Tibial artery (tissue), 4 donors: ENCODE measurements around the gene NINL.
"Not testable (repeated sequence)": the region's sequence is repeated elsewhere in the genome, so short reads cannot be mapped to it uniquely, and the experiment has no call there.

Experiments
- DNase-seq, 2 donors: peaks; one replicate each; pipeline ENCODE4 v3.0.0-alpha.2; 2019
- H3K27ac ChIP-seq, 2 donors: fragments of 200-600 bp; sonication (generic) in 1 of 2; 1 replicate in 1 of 2; 2 replicates in 1 of 2; pipeline ENCODE4 v1.5.1; 2018 to 2019; ENCODE audit warnings: mild to moderate bottlenecking in 1 of 2
- H3K27me3 ChIP-seq, 2 donors: fragments of 200-600 bp; sonication (generic) in 1 of 2; one replicate each; pipeline versions ENCODE4 v1.5.1 to v1.6.0; 2016 to 2019
- H3K36me3 ChIP-seq, 3 donors: fragments of 200-600 bp; sonication (generic) in 2 of 3; one replicate each; pipeline ENCODE4 v1.5.1; 2016 to 2019; ENCODE audit warnings: mild to moderate bottlenecking in 2 of 3
- H3K4me1 ChIP-seq, 4 donors: fragments of 200-600 bp; sonication (generic) in 2 of 4; 1 replicate in 3 of 4; 2 replicates in 1 of 4; pipeline ENCODE4 v1.5.1; 2016 to 2019
- H3K4me3 ChIP-seq, 2 donors: fragments of 200-600 bp; sonication (generic) in 1 of 2; 1 replicate in 1 of 2; 2 replicates in 1 of 2; pipeline ENCODE4 v1.5.1; 2018 to 2019; ENCODE audit warnings: mild to moderate bottlenecking in 2 of 2
- H3K9me3 ChIP-seq, 3 donors: fragments of 200-600 bp; sonication (generic) in 1 of 3; one replicate each; pipeline ENCODE4 v1.5.1; 2016 to 2019
- intact Hi-C: fragments of 100-400 bp; cut with DNase I; formaldehyde crosslinking; loops from one replicate; pipeline ENCODE4 v1.15.0; 2023; ENCODE audit warnings: low total_unique reads
- TF ChIP-seq, protein P1 (sequence below), 2 experiments: fragments of 200-600 bp in 1 of 2; fragments of 450-650 bp in 1 of 2; IDR thresholded peaks; one replicate each; pipeline ENCODE4 v1.5.1; 2017 to 2019; ENCODE audit warnings: antibody characterized with exemption in 2 of 2, mild to moderate bottlenecking in 1 of 2, moderate library complexity in 1 of 2

Gene NINL

GRCh38 chr20:25552977-25553376 is 32.4 kb downstream of the NINL start:
- intact Hi-C loops, result no loop called here
- Histone ChIP-seq H3K9me3 (no peaks in the 10 kb centered on the region), H3K4me3 (no peak overlapping the region), H3K27me3 (no peaks in the 10 kb centered on the region), H3K4me1 (peaks cover 0 to 17% (median 9%) of the 10 kb centered on the region in 4 donors), H3K36me3 (no peaks in the 10 kb centered on the region), H3K27ac (no peak overlapping the region)
- TF ChIP-seq, protein P1, sequence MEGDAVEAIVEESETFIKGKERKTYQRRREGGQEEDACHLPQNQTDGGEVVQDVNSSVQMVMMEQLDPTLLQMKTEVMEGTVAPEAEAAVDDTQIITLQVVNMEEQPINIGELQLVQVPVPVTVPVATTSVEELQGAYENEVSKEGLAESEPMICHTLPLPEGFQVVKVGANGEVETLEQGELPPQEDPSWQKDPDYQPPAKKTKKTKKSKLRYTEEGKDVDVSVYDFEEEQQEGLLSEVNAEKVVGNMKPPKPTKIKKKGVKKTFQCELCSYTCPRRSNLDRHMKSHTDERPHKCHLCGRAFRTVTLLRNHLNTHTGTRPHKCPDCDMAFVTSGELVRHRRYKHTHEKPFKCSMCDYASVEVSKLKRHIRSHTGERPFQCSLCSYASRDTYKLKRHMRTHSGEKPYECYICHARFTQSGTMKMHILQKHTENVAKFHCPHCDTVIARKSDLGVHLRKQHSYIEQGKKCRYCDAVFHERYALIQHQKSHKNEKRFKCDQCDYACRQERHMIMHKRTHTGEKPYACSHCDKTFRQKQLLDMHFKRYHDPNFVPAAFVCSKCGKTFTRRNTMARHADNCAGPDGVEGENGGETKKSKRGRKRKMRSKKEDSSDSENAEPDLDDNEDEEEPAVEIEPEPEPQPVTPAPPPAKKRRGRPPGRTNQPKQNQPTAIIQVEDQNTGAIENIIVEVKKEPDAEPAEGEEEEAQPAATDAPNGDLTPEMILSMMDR (IDR thresholded peaks at IDR 0.05), result no peak
- no peak for DNase-seq

DNA sequence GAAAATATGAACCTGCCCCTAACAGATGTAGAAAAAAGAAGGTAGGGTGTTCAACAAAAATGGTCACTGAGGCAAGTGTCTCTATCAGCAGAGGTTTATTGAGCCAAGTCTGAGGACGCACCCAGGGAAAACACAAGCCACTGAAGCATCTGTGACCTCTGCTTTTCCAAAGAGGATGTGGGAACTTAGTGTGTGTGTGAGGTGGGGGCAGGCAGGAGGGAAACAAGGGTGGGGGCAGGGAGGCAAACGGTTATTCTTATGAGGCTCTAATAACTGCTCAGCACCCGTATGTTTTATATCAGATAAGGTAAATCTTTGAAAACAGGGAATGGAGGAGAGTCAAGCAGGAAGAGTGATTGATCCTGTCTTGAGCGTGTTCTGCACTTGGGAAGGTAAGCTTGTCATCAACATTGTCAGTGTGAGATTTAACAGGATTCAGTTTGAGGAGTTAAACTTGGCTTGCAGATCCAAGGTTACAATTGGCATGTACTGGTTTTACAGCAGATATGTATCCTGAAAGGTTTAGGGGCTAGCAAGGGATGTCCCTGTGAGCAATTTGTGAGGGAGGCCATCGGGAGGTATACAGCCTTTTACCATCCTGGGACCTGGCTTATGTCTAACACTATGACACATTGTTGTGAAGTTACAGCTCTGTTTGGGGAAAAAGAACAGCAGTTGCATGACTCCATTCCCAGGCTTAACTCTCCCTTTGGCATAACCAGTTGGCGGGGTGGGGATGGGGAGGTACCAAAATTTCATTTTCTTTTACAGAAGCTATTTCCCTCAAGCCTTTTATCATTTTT is 33.7 kb downstream of the NINL start:
- Histone ChIP-seq H3K4me1 (peaks cover 0 to 17% (median 9%) of the 10 kb centered on the region in 4 donors), H3K27me3 (no peaks in the 10 kb centered on the region), H3K36me3 (no peaks in the 10 kb centered on the region), H3K4me3 (no peak overlapping the region), H3K9me3 (no peaks in the 10 kb centered on the region), H3K27ac (no peak overlapping the region)
- TF ChIP-seq, protein P1 (IDR thresholded peaks at IDR 0.05), result no peak
- no peak for DNase-seq
- intact Hi-C loops, result no loop called here

DNA sequence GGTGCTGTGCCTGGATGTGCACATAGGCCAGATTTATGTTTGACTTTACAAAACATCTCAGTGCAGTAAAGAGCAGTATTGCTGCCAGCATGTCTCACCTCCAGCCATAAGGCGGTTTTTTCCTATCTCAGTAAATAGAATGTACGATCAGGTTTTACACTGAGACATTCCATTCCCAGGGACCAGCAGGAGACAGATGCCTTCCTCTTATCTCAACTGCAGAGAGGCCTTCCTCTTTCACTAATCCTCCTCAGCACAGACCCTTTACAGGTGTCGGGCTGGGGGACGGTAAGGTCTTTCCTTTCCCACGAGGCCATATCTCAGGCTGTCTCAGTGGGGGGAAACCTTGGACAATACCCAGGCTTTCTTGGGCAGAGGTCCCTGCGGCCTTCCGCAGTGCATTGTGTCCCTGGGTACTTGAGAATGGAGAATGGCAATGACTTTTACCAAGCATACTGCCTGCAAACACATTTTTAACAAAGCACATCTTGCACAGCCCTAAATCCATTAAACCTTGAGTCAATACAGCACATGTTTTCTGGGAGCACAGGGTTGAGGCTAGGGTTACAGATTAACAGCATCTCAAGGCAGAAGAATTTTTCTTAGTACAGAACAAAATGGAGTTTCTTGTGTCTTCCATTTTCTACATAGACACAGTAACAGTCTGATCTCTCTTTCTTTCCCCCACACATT is 34.5 kb downstream of the NINL start:
- intact Hi-C loops, H3K27ac ChIP-seq, H3K36me3 ChIP-seq, DNase-seq, H3K4me3 ChIP-seq, H3K9me3 ChIP-seq, H3K27me3 ChIP-seq: not testable (repeated sequence)
- H3K4me1 ChIP-seq, result peaks cover 0 to 17% (median 9%) of the 10 kb centered on the region in 4 donors

DNA sequence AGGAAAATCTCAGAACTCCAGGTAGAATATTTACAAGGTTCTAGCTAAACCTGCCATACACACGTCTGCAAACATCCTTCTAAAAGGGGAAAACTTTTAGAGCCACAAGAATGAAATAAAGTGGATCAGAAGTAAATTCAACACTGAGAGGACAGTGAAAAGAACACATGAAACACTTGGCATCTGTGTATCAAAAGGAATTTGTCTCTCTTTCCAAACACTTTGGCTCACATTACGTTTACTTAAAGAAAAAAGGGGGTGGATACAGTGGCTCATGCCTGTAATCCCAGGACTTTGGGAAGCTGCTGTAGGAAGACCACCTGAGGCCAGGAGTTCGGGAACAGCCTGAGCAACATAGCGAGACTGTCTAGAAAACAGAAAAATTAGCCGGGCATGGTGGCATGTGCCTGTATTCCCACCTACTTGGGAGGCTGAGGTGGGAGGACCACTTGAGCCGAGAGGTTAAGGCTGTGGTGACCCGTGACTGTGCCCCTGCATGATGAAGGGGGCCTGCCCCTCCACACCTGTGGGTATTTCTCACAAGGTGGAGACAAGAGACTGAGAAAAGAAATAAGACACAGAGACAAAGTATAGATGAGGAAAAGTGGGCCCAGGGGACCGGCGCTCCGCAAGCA is 35.4 kb downstream of the NINL start:
- TF ChIP-seq, protein P1 (IDR thresholded peaks at IDR 0.05), result no peak
- Histone ChIP-seq H3K27ac (no peak overlapping the region), H3K9me3 (no peaks in the 10 kb centered on the region), H3K27me3 (no peaks in the 10 kb centered on the region), H3K4me1 (peaks cover 0 to 17% (median 9%) of the 10 kb centered on the region in 4 donors), H3K4me3 (no peak overlapping the region), H3K36me3 (no peaks in the 10 kb centered on the region)
- intact Hi-C loops, result no loop called here
- DNase-seq, result no peak

DNA sequence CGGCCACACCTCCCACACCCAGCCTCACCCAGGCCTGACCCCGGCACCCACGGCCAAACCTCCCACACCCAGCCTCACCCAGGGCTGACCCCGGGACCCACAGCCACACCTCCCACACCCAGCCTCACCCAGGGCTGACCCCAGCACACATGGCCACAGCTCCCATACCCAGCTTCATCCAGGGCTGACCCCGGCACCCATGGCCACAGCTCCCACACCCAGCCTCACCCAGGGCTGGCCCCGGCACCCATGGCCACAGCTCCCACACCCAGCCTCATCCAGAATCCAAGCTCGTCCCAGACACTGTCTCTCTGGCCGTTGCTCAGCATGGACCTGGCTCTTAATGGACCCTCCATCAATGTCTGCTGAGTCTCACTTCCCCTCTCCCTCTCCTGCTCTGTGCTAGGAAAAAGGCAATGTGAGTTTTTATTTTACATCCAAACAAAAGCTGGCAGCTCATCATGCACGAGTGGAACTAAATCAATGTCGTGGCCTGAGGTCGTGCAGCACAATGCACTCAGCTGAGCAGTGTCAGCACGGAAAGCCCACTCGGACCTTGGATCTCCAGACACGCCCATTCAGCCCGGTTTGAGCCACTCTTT is 36.1 kb downstream of the NINL start:
- no peak for DNase-seq
- Histone ChIP-seq H3K27me3 (no peaks in the 10 kb centered on the region), H3K4me1 (peaks cover 0 to 17% (median 9%) of the 10 kb centered on the region in 4 donors), H3K36me3 (no peaks in the 10 kb centered on the region), H3K27ac (no peak overlapping the region), H3K4me3 (no peak overlapping the region), H3K9me3 (no peaks in the 10 kb centered on the region)
- intact Hi-C loops, result no loop called here
- TF ChIP-seq, protein P1 (IDR thresholded peaks at IDR 0.05), result no peak
